Dendritic cell treated with granulocyte-macrophage colony-stimulating factor and Interleukin-4, amounts not matched to agents 40 ng/mL and 50 ng/mL, for 4 days (primary cell): ENCODE results near the gene GMEB1.
A peak's percentile ranks its signal among the peaks of the same experiment; 100 is the strongest.
"Not testable (repeated sequence)": the region's sequence is repeated elsewhere in the genome, so short reads cannot be mapped to it uniquely, and the experiment has no call there.

Source experiments
- H3K27ac Mint-ChIP-seq: one replicate; pipeline ENCODE4 v1.8.0; 2022; ENCODE audit warnings: mild to moderate bottlenecking, mixed read lengths
- H3K27me3 Mint-ChIP-seq: one replicate; pipeline ENCODE4 v1.8.0; 2022; ENCODE audit warnings: mild to moderate bottlenecking, mixed read lengths
- H3K36me3 Mint-ChIP-seq: one replicate; pipeline ENCODE4 v1.8.0; 2022; ENCODE audit warnings: low read depth, mixed read lengths
- H3K4me1 Mint-ChIP-seq: one replicate; pipeline ENCODE4 v1.8.0; 2022; ENCODE audit warnings: low read depth, mixed read lengths
- H3K4me3 Mint-ChIP-seq: one replicate; pipeline ENCODE4 v1.8.0; 2022; ENCODE audit warnings: mild to moderate bottlenecking, moderate library complexity, mixed read lengths
- H3K9me3 Mint-ChIP-seq: one replicate; pipeline ENCODE4 v1.8.0; 2022; ENCODE audit warnings: mixed read lengths
- intact Hi-C: fragments of 100-400 bp; cut with micrococcal nuclease; formaldehyde crosslinking; loops from one replicate; pipeline ENCODE4 v1.15.0; 2022

Gene GMEB1

DNA sequence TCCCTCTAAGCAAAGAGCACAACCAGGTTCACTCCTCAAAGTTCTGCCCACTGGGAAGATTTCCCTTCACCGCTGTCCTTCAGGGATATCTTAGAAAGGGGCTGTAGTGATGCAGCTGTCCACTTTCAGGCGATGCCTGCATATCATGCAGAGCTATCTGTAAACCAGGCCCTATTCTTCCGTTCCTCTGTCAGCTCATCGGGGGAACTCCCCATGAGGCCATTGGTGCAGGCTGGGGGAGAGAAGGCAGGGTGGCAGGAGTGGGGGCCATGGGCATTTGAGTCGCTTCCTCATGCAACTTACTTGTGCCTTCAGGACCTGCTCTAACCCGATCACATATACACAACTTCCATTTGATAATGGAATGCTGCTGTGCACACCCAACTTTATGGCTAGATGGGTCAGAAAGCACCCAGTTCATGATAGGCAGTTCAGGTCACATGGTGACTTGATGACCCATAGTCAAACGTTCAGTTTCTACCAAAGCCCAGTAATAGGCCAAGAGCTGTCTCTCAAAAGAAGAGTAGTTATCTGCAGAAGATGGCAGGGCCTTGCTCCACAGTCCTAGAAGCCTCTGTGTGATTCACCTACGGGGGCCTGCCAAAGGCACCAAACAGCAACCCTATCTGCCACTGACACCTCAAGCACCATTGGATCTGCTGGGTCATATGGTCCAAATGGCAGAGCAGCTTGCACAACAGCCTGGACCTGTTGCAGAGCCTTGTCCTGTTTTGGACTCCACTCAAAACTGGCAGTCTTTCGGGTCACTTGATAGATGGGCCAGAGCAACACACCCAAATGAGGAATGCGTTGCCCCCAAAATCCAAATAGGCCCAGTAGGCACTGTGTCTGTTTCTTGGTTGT lies 12.9 kb upstream of the GMEB1 start:
- H3K36me3 Mint-ChIP-seq, H3K27me3 Mint-ChIP-seq, H3K9me3 Mint-ChIP-seq, H3K27ac Mint-ChIP-seq, intact Hi-C loops, H3K4me3 Mint-ChIP-seq: not testable (repeated sequence)
- peaks cover 10% of the 10 kb centered on the region for H3K4me1 Mint-ChIP-seq

DNA sequence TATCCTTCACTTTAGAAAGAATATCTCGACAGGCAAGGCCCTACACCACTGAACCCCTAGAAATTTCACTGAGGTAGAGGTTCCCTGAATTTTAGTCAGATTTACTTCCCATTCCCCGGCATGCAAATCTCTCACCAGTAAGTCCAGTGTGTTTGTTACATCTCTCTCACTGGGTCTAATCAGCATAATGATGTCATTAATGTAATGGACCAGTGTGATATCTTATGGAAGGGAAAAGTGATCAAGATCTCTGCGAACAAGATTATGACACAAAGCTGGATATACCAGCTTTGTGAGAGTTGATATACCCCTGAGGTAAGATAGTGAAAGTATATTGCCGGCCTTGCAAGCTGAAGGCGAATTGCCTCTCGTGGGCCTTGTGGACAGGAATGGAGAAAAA lies 12.2 kb upstream of the GMEB1 start:
- Mint-ChIP-seq H3K4me3 (no peak overlapping the region), H3K27ac (no peak overlapping the region), H3K36me3 (no peaks in the 10 kb centered on the region), H3K9me3 (no peaks in the 10 kb centered on the region), H3K27me3 (no peaks in the 10 kb centered on the region), H3K4me1 (peaks cover 10% of the 10 kb centered on the region)
- intact Hi-C loops: no loop called here

DNA sequence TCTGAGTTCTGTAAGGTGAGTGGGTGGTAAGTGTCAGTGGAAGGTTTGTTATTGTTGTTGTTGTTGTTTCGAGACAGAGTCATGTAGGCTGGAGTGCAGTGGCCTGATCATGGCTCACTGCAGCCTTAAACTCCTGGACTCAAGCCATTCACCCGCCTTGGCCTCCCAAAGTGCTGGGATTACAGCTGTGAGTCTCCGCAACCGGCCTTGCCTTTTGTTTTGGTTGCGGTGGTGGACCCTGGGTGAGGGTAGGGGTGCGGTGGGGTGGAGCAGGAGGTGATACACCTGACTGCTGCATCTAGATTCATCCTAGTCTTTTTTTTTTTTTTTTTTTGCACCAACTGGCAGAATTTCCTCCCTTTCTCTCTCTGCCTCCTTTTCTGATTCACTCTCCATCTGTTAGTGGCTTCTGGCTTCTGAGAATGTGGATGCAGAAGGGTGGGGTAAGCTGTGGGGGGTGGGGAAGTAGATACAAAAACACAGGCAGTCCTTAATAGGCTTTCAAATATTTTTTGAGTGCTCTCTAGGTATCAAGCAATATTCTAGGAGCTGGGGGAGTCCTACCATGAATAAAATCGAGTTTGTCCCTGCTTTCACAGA lies 4.6 kb upstream of the GMEB1 start:
- Mint-ChIP-seq H3K27me3 (no peaks in the 10 kb centered on the region), H3K9me3 (no peaks in the 10 kb centered on the region), H3K4me1 (peaks cover 19% of the 10 kb centered on the region), H3K27ac (peak overlapping the region; percentile 5), H3K4me3 (no peak overlapping the region), H3K36me3 (peaks cover under 1% of the 10 kb centered on the region)
- intact Hi-C loops: no loop called here

- intact Hi-C loops: no loop called here
- peaks cover 25% of the 10 kb centered on the region for H3K4me1 Mint-ChIP-seq
- H3K9me3 Mint-ChIP-seq: no peaks in the 10 kb centered on the region
- H3K27ac Mint-ChIP-seq: no peak overlapping the region
- H3K36me3 Mint-ChIP-seq: peaks cover 9% of the 10 kb centered on the region
- H3K4me3 Mint-ChIP-seq: no peak overlapping the region
- no peaks in the 10 kb centered on the region for H3K27me3 Mint-ChIP-seq
Observed at GRCh38 chr1:28666806-28667205, 1.8 kb upstream of the GMEB1 start.

- H3K9me3 Mint-ChIP-seq: no peaks in the 10 kb centered on the region
- peaks cover 31% of the 10 kb centered on the region for H3K4me1 Mint-ChIP-seq
- intact Hi-C loops: loop anchor here (2.0 kb wide), 2 partner anchors 20 to 68 kb away; partner anchors contain the start of genes RNU11 and YTHDF2
- peak overlapping the region; percentile 93 for H3K27ac Mint-ChIP-seq
- peak overlapping the region; percentile 88 for H3K4me3 Mint-ChIP-seq
- no peaks in the 10 kb centered on the region for H3K27me3 Mint-ChIP-seq
- peaks cover 18% of the 10 kb centered on the region for H3K36me3 Mint-ChIP-seq
Observed at GRCh38 chr1:28668956-28669723, 556 bp downstream of the GMEB1 start.

DNA sequence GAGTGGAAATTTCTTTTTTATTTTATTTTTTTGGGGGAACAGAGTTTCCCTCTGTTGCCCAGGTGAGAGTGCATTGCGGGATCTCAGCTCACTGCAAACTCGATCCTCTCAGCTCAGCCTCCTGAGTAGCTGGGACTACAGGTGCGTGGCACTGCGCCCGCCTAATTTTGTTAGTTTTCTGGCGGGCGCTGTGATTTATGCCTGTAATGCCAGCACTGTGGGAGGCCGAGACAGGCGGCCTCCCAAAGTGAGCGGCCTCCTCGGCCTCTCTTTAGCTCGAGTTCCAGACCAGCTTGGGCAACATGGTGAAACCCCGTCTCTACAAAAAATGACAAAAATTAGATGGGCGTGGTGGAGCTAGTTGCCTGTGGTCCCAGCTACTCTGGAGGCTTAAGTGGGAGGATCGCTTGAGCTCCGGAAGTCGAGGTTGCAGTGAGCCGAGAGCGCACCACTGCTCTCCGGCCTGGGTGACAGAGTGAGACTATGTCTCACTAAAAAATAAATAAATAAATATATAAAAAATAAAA lies 2.7 kb downstream of the GMEB1 start:
- H3K27ac Mint-ChIP-seq: no peak overlapping the region
- intact Hi-C loops: no loop called here
- no peak overlapping the region for H3K4me3 Mint-ChIP-seq
- no peaks in the 10 kb centered on the region for H3K9me3 Mint-ChIP-seq
- H3K36me3 Mint-ChIP-seq: peaks cover 29% of the 10 kb centered on the region
- peaks cover 19% of the 10 kb centered on the region for H3K4me1 Mint-ChIP-seq
- H3K27me3 Mint-ChIP-seq: no peaks in the 10 kb centered on the region

- Mint-ChIP-seq H3K4me1 (peaks cover 17% of the 10 kb centered on the region), H3K36me3 (peaks cover 29% of the 10 kb centered on the region), H3K27ac (peak overlapping the region; percentile 32)
- intact Hi-C loops, H3K9me3 Mint-ChIP-seq, H3K4me3 Mint-ChIP-seq, H3K27me3 Mint-ChIP-seq: not testable (repeated sequence)
Observed at GRCh38 chr1:28672971-28673370, 4.4 kb downstream of the GMEB1 start.

GRCh38 chr1:28675924-28676257 lies 7.3 kb downstream of the GMEB1 start:
- Mint-ChIP-seq H3K4me1 (peaks cover 6% of the 10 kb centered on the region), H3K4me3 (no peak overlapping the region), H3K9me3 (no peaks in the 10 kb centered on the region), H3K27me3 (no peaks in the 10 kb centered on the region), H3K36me3 (peaks cover 30% of the 10 kb centered on the region), H3K27ac (no peak overlapping the region)
- intact Hi-C loops: no loop called here

DNA sequence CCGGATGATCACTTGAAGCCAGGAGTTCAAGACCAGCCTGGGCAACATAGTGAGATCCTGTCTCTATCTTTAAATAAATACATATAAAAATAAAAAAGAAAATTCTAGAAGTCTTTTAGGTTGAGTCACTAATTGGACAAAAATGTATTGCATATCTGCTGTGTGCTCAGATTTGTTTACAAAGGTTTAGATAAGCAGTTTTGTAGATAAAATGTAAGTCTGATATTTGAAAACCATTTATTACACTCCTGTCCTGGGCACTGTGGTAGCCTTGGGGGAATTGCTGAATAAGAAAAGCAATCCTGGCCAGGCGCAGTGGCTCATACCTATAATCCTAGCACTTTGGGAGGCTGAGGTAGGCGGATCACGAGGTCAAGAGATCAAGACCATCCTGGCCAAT lies 11.6 kb downstream of the GMEB1 start:
- H3K27me3 Mint-ChIP-seq: no peaks in the 10 kb centered on the region
- no peaks in the 10 kb centered on the region for H3K9me3 Mint-ChIP-seq

DNA sequence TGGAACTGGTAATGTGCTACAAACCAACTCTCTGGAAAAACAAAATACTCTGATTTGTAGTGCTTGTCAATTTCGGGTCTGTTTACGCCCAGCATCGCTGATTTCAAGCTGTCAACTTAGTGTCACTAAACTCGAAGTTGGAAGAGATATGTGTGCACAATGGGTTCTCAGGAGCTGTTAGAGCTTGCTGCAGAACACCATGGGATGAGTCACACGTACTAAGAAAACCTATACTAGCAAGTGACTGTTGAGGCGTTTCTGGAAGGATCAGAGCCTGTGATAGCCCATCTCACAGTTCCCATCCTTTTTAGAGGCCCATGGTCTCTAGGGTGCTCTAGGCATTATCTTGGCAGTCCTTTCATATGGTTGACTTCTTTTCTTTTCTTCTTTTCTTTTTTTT lies 14.3 kb downstream of the GMEB1 start:
- H3K27ac Mint-ChIP-seq: no peak overlapping the region
- H3K4me3 Mint-ChIP-seq: no peak overlapping the region
- H3K9me3 Mint-ChIP-seq: no peaks in the 10 kb centered on the region
- peaks cover 13% of the 10 kb centered on the region for H3K4me1 Mint-ChIP-seq
- intact Hi-C loops: no loop called here
- H3K36me3 Mint-ChIP-seq: peaks cover 66% of the 10 kb centered on the region
- no peaks in the 10 kb centered on the region for H3K27me3 Mint-ChIP-seq

More for the DNA sequence above, 11.6 kb downstream of the GMEB1 start:
- Mint-ChIP-seq H3K4me3 (no peak overlapping the region), H3K4me1 (no peaks in the 10 kb centered on the region), H3K27ac (no peak overlapping the region), H3K36me3 (peaks cover 62% of the 10 kb centered on the region)
- intact Hi-C loops: no loop called here

- intact Hi-C loops: no loop called here
- H3K4me3 Mint-ChIP-seq: no peak overlapping the region
- H3K9me3 Mint-ChIP-seq: no peaks in the 10 kb centered on the region
- H3K27me3 Mint-ChIP-seq: no peaks in the 10 kb centered on the region
- H3K27ac Mint-ChIP-seq: no peak overlapping the region
- H3K4me1 Mint-ChIP-seq: peaks cover 13% of the 10 kb centered on the region
- peaks cover 63% of the 10 kb centered on the region for H3K36me3 Mint-ChIP-seq
Observed at GRCh38 chr1:28684937-28685336, 16.4 kb downstream of the GMEB1 start.

- H3K4me1 Mint-ChIP-seq: peaks cover 12% of the 10 kb centered on the region
- H3K27me3 Mint-ChIP-seq, H3K27ac Mint-ChIP-seq, H3K4me3 Mint-ChIP-seq, H3K9me3 Mint-ChIP-seq, intact Hi-C loops: not testable (repeated sequence)
- H3K36me3 Mint-ChIP-seq: peaks cover 56% of the 10 kb centered on the region
Observed at GRCh38 chr1:28691627-28692026, 23.0 kb downstream of the GMEB1 start.

GRCh38 chr1:28703629-28704028 lies 35.0 kb downstream of the GMEB1 start:
- H3K36me3 Mint-ChIP-seq: peaks cover 89% of the 10 kb centered on the region
- H3K4me3 Mint-ChIP-seq: no peak overlapping the region
- H3K4me1 Mint-ChIP-seq: no peaks in the 10 kb centered on the region
- H3K27me3 Mint-ChIP-seq: no peaks in the 10 kb centered on the region
- H3K9me3 Mint-ChIP-seq: no peaks in the 10 kb centered on the region
- H3K27ac Mint-ChIP-seq: no peak overlapping the region
- intact Hi-C loops: no loop called here

- intact Hi-C loops: no loop called here
- Mint-ChIP-seq H3K4me1 (peaks cover 46% of the 10 kb centered on the region), H3K36me3 (peaks cover 36% of the 10 kb centered on the region), H3K27me3 (no peaks in the 10 kb centered on the region), H3K27ac (peak overlapping the region; percentile 72), H3K4me3 (no peak overlapping the region), H3K9me3 (no peaks in the 10 kb centered on the region)
Observed at GRCh38 chr1:28716336-28716735, 47.8 kb downstream of the GMEB1 start.
